Hepatocyte (in vitro differentiated cells): ENCODE data around the gene PLPP1.

Experiments
- CTCF ChIP-seq: fragments of 200-600 bp; sonication (generic); IDR thresholded peaks from 2 replicates; pipeline ENCODE4 v1.5.1; 2016; ENCODE audit warnings: antibody characterized with exemption, mild to moderate bottlenecking; ENCODE audit not compliant: poor library complexity
- EZH2 ChIP-seq: fragments of 200-600 bp; sonication (generic); IDR thresholded peaks from 2 replicates; pipeline ENCODE4 v1.6.1; 2016; ENCODE audit warnings: antibody characterized with exemption, mild to moderate bottlenecking, borderline replicate concordance
- EZH2phosphoT487 ChIP-seq: fragments of 200-600 bp; sonication (generic); IDR thresholded peaks from one replicate; pipeline ENCODE4 v1.6.1; 2018; ENCODE audit warnings: antibody characterized with exemption, mild to moderate bottlenecking, low read depth, moderate library complexity; ENCODE audit not compliant: unreplicated experiment, severe bottlenecking

GRCh38 chr5:55429613-55430253 is 105.0 kb downstream of the PLPP1 start:
- TF ChIP-seq EZH2 = no peak
- no peak for TF ChIP-seq CTCF
- no peak for TF ChIP-seq EZH2phosphoT487
